Right cardiac atrium (tissue), 5 donors: Measurements from ENCODE around the gene ALDH5A1. TPM values are rescaled to one million over a fixed set of nuclear protein-coding genes. Genes with fewer than 3 reads are reported as not detected.

ENCODE experiments used
- ATAC-seq, 2 donors: fragments of 200-7000 bp; cut with Tn5 transposase; one replicate each; pipeline versions ENCODE4 v1.8.0 to v1.9.1; 2020; ENCODE audit warnings: moderate library complexity in 2 of 2, mild to moderate bottlenecking in 1 of 2
- DNase-seq, 3 donors: peaks; one replicate each; pipeline ENCODE4 v3.0.0-alpha.2; 2020
- H3K27ac ChIP-seq: one replicate; pipeline ENCODE4 v1.5.1; 2013; ENCODE audit warnings: mild to moderate bottlenecking, low read length, control low read depth, moderate library complexity
- H3K27me3 ChIP-seq: one replicate; pipeline ENCODE4 v1.6.1; 2013; ENCODE audit not compliant: control insufficient read depth, insufficient read depth
- H3K4me1 ChIP-seq: one replicate; pipeline ENCODE4 v1.6.1; 2013; ENCODE audit warnings: low read length; ENCODE audit not compliant: control insufficient read depth, insufficient read depth
- H3K4me3 ChIP-seq: one replicate; pipeline ENCODE4 v1.5.1; 2013; ENCODE audit warnings: low read length, control low read depth
- H3K9me3 ChIP-seq: one replicate; pipeline ENCODE4 v1.6.1; 2013; ENCODE audit warnings: low read length; ENCODE audit not compliant: control insufficient read depth
- WGBS: extraction: QIAGEN DNeasy Blood & Tissue Kit; methylation state at CpG from one replicate; pipeline ENCODE4 v1.1.7; 2013; 5-methylcytosine and 5-hydroxymethylcytosine counted together
- intact Hi-C, 4 donors: fragments of 100-400 bp; cut with DNase I; formaldehyde crosslinking; loops; one replicate each; pipeline versions ENCODE4 v1.11.0 to v1.14.0; 2022 to 2023
- polyA plus RNA-seq: library from polyadenylated mRNA; stranded (reverse); fragments of 200-250 nt; gene quantifications from one replicate; pipeline ENCODE4 v1.2.3, GENCODE V29; 2013
- total RNA-seq, 4 donors: library from RNA; stranded (reverse); fragmentation: NEBNext Ultra II Directional; extraction: Animal tissue kit (Norgen Biotek cat#: 25700); gene quantifications; one replicate each; pipeline ENCODE4 v1.2.1, GENCODE V29; 2021
- donor health status: healthy with polysubstance abuse.
- donor health status: DM: no; HTN: yes; CAD: no.
- donor health status: DM: no; HTN: no; CAD: no.
- donor health status: DM: no; HTN: yes; CAD: no; lungs with severe emphysema.
- donor health status: DM: yes; HTN: yes; CAD: no.

The ALDH5A1 gene
- total and polyA plus RNA-seq, 5 donors = 7.7 to 16.5 (median 13.7) TPM

DNA sequence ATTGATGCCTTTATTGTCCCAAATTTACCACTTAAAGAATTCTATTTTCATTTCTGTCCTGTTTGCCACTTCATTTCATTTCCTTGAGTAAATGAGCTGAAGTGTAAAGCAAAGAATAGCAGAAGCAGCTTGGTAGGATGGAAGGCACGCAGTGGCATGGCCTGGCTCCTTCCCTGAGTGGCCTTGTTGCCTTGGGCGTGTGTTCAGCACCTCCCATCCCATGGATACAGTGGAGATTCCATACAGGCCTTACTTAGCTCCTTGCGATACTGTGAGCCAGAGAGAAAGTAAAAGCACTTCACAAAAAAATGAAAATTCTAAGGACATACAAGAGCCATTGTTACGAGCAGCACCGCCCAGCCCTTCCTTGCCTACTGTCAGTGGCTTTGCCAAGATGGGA, 39.6 kb downstream of the ALDH5A1 start:
- WGBS = 96% methylated on average over 5 of the region's 5 CpGs
- Histone ChIP-seq H3K4me1 (no peaks in the 10 kb centered on the region), H3K27me3 (no peaks in the 10 kb centered on the region), H3K4me3 (no peak overlapping the region), H3K27ac (no peak overlapping the region), H3K9me3 (no peaks in the 10 kb centered on the region)
- DNase-seq = no peak
- ATAC-seq = no peak
- intact Hi-C loops = no loop called here

DNA sequence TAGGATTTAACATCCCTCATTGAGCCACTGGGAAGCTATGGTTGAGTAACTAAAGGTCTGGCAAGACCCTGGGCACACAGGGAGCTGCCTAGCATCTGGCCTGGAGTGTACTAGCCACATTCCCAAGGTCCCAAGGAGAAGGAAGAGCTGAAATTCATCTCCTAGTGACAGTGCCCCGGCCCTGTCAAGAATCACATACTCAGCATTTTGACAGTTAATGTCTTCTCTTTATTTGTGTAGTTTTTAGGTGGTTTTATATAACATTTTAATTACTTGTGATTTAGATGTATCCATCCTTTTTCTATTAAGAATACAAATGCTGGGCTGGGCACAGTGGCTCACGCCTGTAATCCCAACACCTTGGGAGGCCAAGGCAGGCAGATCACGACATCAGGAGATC, 40.4 kb downstream of the ALDH5A1 start:
- Histone ChIP-seq H3K4me3 (no peak overlapping the region), H3K27ac (no peak overlapping the region), H3K27me3 (no peaks in the 10 kb centered on the region), H3K9me3 (no peaks in the 10 kb centered on the region), H3K4me1 (no peaks in the 10 kb centered on the region)
- 83% methylated on average over 3 of the region's 3 CpGs for WGBS
- DNase-seq (no peak), ATAC-seq (no peak)
- intact Hi-C loops = no loop called here

DNA sequence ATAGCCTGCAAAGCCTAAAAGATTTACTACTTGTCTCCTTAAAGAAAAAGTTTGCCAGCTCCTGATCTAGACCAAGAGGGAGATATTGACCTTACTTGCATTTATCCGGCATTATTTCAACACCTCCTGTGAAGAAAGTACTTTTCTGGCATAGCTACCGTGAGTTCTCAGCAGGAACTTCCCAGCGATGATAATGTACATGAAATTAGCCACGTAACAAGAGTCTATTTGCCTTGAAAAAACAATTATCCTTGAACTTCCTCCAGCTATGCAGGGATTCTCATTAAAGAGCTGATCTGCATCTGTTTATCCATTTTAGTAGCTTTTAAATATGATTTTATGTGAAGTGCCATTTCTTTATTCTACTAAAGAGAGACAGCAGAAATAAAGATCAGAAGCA, 41.7 kb downstream of the ALDH5A1 start:
- no peak overlapping the region for H3K4me3 ChIP-seq
- no peak overlapping the region for H3K27ac ChIP-seq
- WGBS = 47% methylated on average over 4 of the region's 4 CpGs
- no peaks in the 10 kb centered on the region for H3K4me1 ChIP-seq
- DNase-seq = no peak
- H3K27me3 ChIP-seq = no peaks in the 10 kb centered on the region
- no peak for ATAC-seq
- intact Hi-C loops = no loop called here
- no peaks in the 10 kb centered on the region for H3K9me3 ChIP-seq

- no peak overlapping the region for H3K4me3 ChIP-seq
- intact Hi-C loops = no loop called here
- 92% methylated on average over 8 of the region's 8 CpGs for WGBS
Measured at GRCh38 chr6:24537082-24537699, 42.4 kb downstream of the ALDH5A1 start.

DNA sequence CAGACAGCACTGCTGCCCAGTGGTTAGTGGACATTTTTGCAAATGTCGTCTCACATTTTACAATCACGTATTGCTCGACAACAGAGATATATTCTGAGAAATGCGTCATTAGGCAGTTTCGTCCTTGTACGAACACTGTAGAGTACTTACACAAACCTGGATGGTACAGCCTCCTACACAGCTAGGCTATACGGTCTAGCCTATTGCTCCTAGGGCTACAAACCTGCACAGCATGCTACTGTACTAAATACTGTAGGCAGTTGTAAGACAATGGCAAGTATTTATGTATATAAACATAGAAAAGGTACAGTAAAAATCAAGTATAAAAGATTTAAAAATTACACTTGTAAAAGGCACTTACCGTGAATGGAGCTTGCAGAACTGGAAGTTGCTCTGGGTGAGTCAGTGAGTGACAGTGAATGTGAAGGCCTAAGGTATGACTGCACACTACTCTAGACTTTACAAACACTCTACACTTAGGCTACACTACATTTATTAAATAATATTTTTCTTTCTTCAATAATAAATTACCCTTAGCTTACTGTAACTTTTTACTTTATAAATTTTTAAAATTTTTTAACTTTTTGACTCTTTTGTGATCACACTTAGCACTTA, 43.1 kb downstream of the ALDH5A1 start:
- H3K27ac ChIP-seq = no peak overlapping the region
- 96% methylated on average over 8 of the region's 8 CpGs for WGBS
- ATAC-seq (no peak), DNase-seq (no peak)
- H3K4me3 ChIP-seq = no peak overlapping the region
- H3K4me1 ChIP-seq = no peaks in the 10 kb centered on the region
- H3K27me3 ChIP-seq = no peaks in the 10 kb centered on the region
- intact Hi-C loops = no loop called here
- no peaks in the 10 kb centered on the region for H3K9me3 ChIP-seq

More at GRCh38 chr6:24537082-24537699, 42.4 kb downstream of the ALDH5A1 start:
- DNase-seq (no peak), ATAC-seq (no peak)
- H3K27me3 ChIP-seq = no peaks in the 10 kb centered on the region
- H3K27ac ChIP-seq = no peak overlapping the region
- H3K9me3 ChIP-seq = no peaks in the 10 kb centered on the region
- H3K4me1 ChIP-seq = no peaks in the 10 kb centered on the region

- Histone ChIP-seq H3K27ac (no peak overlapping the region), H3K27me3 (no peaks in the 10 kb centered on the region), H3K4me3 (no peak overlapping the region), H3K9me3 (no peaks in the 10 kb centered on the region), H3K4me1 (no peaks in the 10 kb centered on the region)
- DNase-seq = no peak
- ATAC-seq = no peak
- intact Hi-C loops = no loop called here
- 88% methylated on average over 8 of the region's 8 CpGs for WGBS
Measured at GRCh38 chr6:24539416-24539815, 44.6 kb downstream of the ALDH5A1 start.

DNA sequence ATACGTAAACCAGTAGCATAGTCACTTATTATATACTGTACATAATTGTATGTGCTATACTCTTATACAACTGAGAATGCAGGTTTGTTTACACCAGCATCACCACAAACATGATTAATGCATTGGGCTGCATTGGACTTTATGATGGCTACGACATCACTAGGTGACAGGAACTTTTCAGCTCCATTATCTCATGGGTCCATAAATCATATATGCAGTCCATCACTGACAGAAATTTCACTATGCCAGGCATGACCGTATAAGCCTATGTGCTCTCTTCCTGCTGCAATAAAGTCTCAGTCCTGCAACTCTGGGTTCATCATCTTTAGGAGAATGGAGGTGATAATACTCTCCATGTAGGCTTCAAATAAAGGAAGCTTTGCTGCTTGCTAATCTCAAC, 45.4 kb downstream of the ALDH5A1 start:
- WGBS = 92% methylated on average over 3 of the region's 3 CpGs
- intact Hi-C loops = no loop called here
- no peak for ATAC-seq

DNA sequence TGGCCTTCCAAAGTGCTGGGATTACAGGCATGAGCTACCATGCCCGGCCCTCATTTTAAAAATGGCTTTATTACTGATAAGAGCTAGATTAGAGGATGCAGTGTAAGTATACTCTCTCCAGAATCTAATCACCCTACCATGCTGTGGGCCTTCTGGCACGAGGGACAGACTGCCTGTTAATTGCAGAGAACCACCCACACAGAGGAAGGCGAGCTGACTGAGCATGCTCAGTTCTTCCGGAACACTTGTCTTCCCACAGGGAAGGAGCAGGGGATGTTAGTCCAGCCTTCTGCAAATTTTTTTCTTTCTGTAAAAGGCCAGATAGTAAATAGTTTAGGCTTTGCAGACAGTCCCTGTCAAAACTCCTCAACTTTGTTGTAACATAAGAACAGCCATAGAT, 48.9 kb downstream of the ALDH5A1 start:
- Histone ChIP-seq H3K27me3 (no peaks in the 10 kb centered on the region), H3K4me1 (no peaks in the 10 kb centered on the region), H3K4me3 (no peak overlapping the region), H3K27ac (no peak overlapping the region), H3K9me3 (no peaks in the 10 kb centered on the region)
- intact Hi-C loops = no loop called here
- ATAC-seq (no peak), DNase-seq (no peak)
- WGBS = 50% methylated on average over 4 of the region's 4 CpGs

More for the DNA sequence above, 45.4 kb downstream of the ALDH5A1 start:
- Histone ChIP-seq H3K27me3 (no peaks in the 10 kb centered on the region), H3K4me3 (no peak overlapping the region), H3K27ac (no peak overlapping the region), H3K9me3 (no peaks in the 10 kb centered on the region), H3K4me1 (no peaks in the 10 kb centered on the region)
- no peak for DNase-seq

GRCh38 chr6:24545183-24545582, 50.4 kb downstream of the ALDH5A1 start:
- DNase-seq (no peak), ATAC-seq (no peak)
- Histone ChIP-seq H3K27me3 (no peaks in the 10 kb centered on the region), H3K4me3 (no peak overlapping the region), H3K9me3 (no peaks in the 10 kb centered on the region), H3K4me1 (no peaks in the 10 kb centered on the region), H3K27ac (no peak overlapping the region)
- over 99% methylated on average over 3 of the region's 3 CpGs for WGBS
- intact Hi-C loops = no loop called here

DNA sequence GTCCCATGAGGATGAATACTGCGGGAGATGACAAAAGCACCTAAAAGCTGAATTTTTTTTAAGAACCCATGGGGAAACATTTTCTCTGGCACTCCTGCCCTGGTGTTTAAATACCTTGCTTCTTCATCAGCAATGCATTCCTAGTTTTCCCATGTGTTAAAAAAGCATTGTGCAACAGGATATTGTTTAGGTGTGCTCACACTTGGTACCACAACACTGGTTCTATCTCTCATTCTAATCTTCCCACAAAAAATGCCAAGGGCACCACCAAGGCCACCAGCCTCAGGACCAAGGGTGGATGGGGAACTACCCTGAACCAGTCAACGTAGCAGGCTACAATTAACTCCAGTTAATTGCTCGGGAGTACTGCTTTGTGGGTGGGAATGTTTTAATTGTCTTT, 50.9 kb downstream of the ALDH5A1 start:
- WGBS = 88% methylated on average over 3 of the region's 3 CpGs
- intact Hi-C loops = no loop called here
- DNase-seq = no peak
- no peak overlapping the region for H3K4me3 ChIP-seq
- no peak for ATAC-seq
- H3K27me3 ChIP-seq = no peaks in the 10 kb centered on the region
- no peaks in the 10 kb centered on the region for H3K9me3 ChIP-seq
- no peaks in the 10 kb centered on the region for H3K4me1 ChIP-seq
- H3K27ac ChIP-seq = no peak overlapping the region

- ATAC-seq = no peak
- no peaks in the 10 kb centered on the region for H3K4me1 ChIP-seq
- no peak for DNase-seq
- no peak overlapping the region for H3K4me3 ChIP-seq
- no peaks in the 10 kb centered on the region for H3K9me3 ChIP-seq
- no peak overlapping the region for H3K27ac ChIP-seq
- H3K27me3 ChIP-seq = no peaks in the 10 kb centered on the region
- 58% methylated on average over 7 of the region's 7 CpGs for WGBS
- intact Hi-C loops = no loop called here
Measured at GRCh38 chr6:24546439-24546838, 51.7 kb downstream of the ALDH5A1 start.

GRCh38 chr6:24547243-24547642, 52.5 kb downstream of the ALDH5A1 start:
- WGBS = 11% methylated on average over 12 of the region's 12 CpGs
- no peak overlapping the region for H3K4me3 ChIP-seq
- no peaks in the 10 kb centered on the region for H3K4me1 ChIP-seq
- H3K27ac ChIP-seq = no peak overlapping the region
- intact Hi-C loops = no loop called here
- DNase-seq (no peak), ATAC-seq (no peak)
- H3K9me3 ChIP-seq = no peaks in the 10 kb centered on the region
- H3K27me3 ChIP-seq = no peaks in the 10 kb centered on the region
